ENCODE results near the gene POLR1G. TPM values are rescaled to one million over a fixed set of nuclear protein-coding genes. Genes with fewer than 3 reads are reported as not detected.

POLR1G gene
- total and polyA plus RNA-seq, 9 of the 15 experiments (the other 6 are each of a cell fraction or from before 2014, with no cell fraction given) = 3.0 to 50.1 (median 27.4) TPM

DNA sequence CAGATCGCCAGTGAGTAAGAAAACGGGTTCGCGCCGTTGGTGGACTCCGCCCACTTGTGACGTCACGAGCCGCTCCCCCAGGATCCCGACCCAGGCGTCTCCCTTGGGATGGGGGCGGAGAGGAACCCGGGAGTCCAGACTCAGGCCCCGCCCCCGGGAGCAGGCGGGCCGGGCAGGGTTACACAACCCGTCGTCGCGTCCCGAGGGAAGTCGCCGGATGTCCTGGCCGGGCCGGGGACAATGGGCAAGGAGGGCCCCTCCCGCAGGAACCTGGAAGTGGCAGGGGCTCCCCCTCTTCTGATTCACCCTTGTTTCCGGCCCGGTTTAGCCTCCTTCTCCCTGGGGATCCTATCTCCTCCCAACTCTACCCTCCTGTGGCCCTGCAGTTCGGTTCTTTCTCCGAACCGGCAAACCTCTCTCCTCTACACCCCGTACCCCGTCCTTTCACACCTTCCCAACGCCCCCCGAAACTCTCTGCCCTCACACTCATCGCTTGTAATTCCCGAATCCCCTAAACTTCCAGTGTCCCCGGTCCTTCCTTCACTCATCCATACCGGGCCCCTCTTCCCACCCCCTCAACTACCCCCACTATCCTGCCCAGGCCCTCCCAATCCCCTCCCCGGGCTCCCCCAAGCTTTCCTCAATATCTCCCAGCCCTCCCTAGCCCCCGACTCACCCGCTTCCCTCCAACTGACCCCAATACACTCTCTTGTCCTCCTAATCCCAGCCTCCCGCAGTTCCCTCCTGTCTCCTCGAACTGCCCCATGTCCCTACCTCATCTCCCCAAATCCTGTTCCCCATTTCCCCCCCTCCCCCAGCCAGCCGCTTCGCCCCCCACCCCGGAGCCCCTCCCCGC, 37.2 kb downstream of the POLR1G start (continued):
- TF ChIP-seq, protein P1, sequence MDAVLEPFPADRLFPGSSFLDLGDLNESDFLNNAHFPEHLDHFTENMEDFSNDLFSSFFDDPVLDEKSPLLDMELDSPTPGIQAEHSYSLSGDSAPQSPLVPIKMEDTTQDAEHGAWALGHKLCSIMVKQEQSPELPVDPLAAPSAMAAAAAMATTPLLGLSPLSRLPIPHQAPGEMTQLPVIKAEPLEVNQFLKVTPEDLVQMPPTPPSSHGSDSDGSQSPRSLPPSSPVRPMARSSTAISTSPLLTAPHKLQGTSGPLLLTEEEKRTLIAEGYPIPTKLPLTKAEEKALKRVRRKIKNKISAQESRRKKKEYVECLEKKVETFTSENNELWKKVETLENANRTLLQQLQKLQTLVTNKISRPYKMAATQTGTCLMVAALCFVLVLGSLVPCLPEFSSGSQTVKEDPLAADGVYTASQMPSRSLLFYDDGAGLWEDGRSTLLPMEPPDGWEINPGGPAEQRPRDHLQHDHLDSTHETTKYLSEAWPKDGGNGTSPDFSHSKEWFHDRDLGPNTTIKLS (IDR thresholded peaks at IDR 0.05; ENCODE audit: borderline replicate concordance, low read depth) = no peak
- TF ChIP-seq C11orf30 (IDR thresholded peaks at IDR 0.05; ENCODE audit: low read depth) = no peak
- no peak for TF ChIP-seq PPARD (CRISPR knock-in tag; IDR thresholded peaks at IDR 0.05)
- no peak for TF ChIP-seq ZNF699 (CRISPR knock-in tag; IDR thresholded peaks at IDR 0.05; ENCODE audit: insufficient replicate concordance)
- no peak for TF ChIP-seq BMI1 (IDR thresholded peaks at IDR 0.05; ENCODE audit: low read length)
- TF ChIP-seq KDM4B (IDR thresholded peaks at IDR 0.05; ENCODE audit: borderline replicate concordance in 2 of 2, low read depth in 1 of 2) = peak in 1 of 2 experiments; percentile 71; a peak in 1 of 4 replicates
- TF ChIP-seq, protein P2, sequence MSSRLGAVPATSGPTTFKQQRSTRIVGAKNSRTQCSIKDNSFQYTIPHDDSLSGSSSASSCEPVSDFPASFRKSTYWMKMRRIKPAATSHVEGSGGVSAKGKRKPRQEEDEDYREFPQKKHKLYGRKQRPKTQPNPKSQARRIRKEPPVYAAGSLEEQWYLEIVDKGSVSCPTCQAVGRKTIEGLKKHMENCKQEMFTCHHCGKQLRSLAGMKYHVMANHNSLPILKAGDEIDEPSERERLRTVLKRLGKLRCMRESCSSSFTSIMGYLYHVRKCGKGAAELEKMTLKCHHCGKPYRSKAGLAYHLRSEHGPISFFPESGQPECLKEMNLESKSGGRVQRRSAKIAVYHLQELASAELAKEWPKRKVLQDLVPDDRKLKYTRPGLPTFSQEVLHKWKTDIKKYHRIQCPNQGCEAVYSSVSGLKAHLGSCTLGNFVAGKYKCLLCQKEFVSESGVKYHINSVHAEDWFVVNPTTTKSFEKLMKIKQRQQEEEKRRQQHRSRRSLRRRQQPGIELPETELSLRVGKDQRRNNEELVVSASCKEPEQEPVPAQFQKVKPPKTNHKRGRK (tag; IDR thresholded peaks at IDR 0.05) = no peak
- TF ChIP-seq DPF2 (IDR thresholded peaks at IDR 0.05) = peak; percentile 54; the same call in 1 of the 2 replicates
- 0 out of 2 replicates have a peak, but pooled peaks have one; percentile 44 for TF ChIP-seq SPI1 (IDR thresholded peaks at IDR 0.05; ENCODE audit: borderline replicate concordance, low read depth, low read length)
- no peak for TF ChIP-seq CBFA2T2 (conservative IDR thresholded peaks at IDR 0.05)
- TF ChIP-seq ZNF143 (CRISPR knock-in tag; IDR thresholded peaks at IDR 0.05) = no peak
- TF ChIP-seq ZNF695 (CRISPR knock-in tag; IDR thresholded peaks at IDR 0.05) = no peak
- TF ChIP-seq, protein P3, sequence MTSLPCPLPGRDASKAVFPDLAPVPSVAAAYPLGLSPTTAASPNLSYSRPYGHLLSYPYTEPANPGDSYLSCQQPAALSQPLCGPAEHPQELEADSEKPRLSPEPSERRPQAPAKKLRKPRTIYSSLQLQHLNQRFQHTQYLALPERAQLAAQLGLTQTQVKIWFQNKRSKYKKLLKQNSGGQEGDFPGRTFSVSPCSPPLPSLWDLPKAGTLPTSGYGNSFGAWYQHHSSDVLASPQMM (CRISPR knock-in tag; IDR thresholded peaks at IDR 0.05) = no peak
- TF ChIP-seq, protein P4, sequence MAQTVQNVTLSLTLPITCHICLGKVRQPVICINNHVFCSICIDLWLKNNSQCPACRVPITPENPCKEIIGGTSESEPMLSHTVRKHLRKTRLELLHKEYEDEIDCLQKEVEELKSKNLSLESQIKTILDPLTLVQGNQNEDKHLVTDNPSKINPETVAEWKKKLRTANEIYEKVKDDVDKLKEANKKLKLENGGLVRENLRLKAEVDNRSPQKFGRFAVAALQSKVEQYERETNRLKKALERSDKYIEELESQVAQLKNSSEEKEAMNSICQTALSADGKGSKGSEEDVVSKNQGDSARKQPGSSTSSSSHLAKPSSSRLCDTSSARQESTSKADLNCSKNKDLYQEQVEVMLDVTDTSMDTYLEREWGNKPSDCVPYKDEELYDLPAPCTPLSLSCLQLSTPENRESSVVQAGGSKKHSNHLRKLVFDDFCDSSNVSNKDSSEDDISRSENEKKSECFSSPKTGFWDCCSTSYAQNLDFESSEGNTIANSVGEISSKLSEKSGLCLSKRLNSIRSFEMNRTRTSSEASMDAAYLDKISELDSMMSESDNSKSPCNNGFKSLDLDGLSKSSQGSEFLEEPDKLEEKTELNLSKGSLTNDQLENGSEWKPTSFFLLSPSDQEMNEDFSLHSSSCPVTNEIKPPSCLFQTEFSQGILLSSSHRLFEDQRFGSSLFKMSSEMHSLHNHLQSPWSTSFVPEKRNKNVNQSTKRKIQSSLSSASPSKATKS (CRISPR knock-in tag; IDR thresholded peaks at IDR 0.05) = no peak
- no peak for TF ChIP-seq ZNF583 (CRISPR knock-in tag; IDR thresholded peaks at IDR 0.05)
- TF ChIP-seq CAMTA2 (CRISPR knock-in tag; conservative IDR thresholded peaks at IDR 0.05) = no peak
- no peak for TF ChIP-seq SAFB2 (IDR thresholded peaks at IDR 0.05; ENCODE audit: borderline replicate concordance, low read depth, low read length, severe bottlenecking)
- no peak for TF ChIP-seq ZNF780A (CRISPR knock-in tag; IDR thresholded peaks at IDR 0.05)
- no peak for TF ChIP-seq PRPF4 (IDR thresholded peaks at IDR 0.05; ENCODE audit: insufficient read depth, low read depth, low read length, poor library complexity, severe bottlenecking)
- TF ChIP-seq HNRNPK (IDR thresholded peaks at IDR 0.05; ENCODE audit: low read depth, low read length, poor library complexity, severe bottlenecking) = no peak
- TF ChIP-seq TAF7 (tag; IDR thresholded peaks at IDR 0.05) = no peak

Data from K562 (cell line).